A673 (cell line): ENCODE data around the gene CUX1. TPM values are rescaled to one million over a fixed set of nuclear protein-coding genes. Genes with fewer than 3 reads are reported as not detected.
A peak's percentile ranks its signal among the peaks of the same experiment; 100 is the strongest.

Experiments used
- BruUV-seq: library from RNA; stranded (reverse); fragments of 400-500 nt; replicated peaks from 2 replicates; lab custom pipeline; 2021; lab: Mats Ljungman, UMichigan
- CTCF ChIA-PET: fragments of 300-600 bp; sonication (Branson Sonifier 250); formaldehyde crosslinking; loops from one replicate; lab custom pipeline; 2022; ENCODE audit warnings: antibody characterized with exemption; lab: Charles Lee
- POLR2A ChIA-PET: fragments of 300-600 bp; sonication (Branson Sonifier 250); formaldehyde crosslinking; loops from one replicate; lab custom pipeline; 2022; ENCODE audit warnings: antibody characterized with exemption; ENCODE audit not compliant: low non-redundant PET; lab: Charles Lee
- DNase-seq: peaks from one replicate; pipeline ENCODE4 v3.0.0-alpha.2; 2015; ENCODE audit warnings: low spot score
- H3K27ac ChIP-seq: fragments of 200-600 bp; sonication (generic); 2 replicates; pipeline ENCODE4 v1.5.1; 2016; ENCODE audit warnings: mixed run types, low read depth, mild to moderate bottlenecking, mixed read lengths, antibody characterized with exemption, low read length; ENCODE audit not compliant: poor library complexity, severe bottlenecking
- H3K27me3 ChIP-seq: fragments of 200-600 bp; sonication (generic); replicated peaks from 2 replicates; pipeline ENCODE4 v1.6.1; 2017; ENCODE audit warnings: mixed run types, low read depth, mild to moderate bottlenecking, mixed read lengths, antibody characterized with exemption, low read length; ENCODE audit not compliant: insufficient read depth, poor library complexity
- H3K36me3 ChIP-seq: fragments of 200-600 bp; sonication (generic); 2 replicates; pipeline ENCODE4 v1.6.1; 2016; ENCODE audit warnings: mixed run types, mild to moderate bottlenecking, mixed read lengths, antibody characterized with exemption, low read length; ENCODE audit not compliant: insufficient read depth, poor library complexity, severe bottlenecking
- H3K4me1 ChIP-seq: fragments of 200-600 bp; sonication (generic); 2 replicates; pipeline ENCODE4 v1.6.1; 2017; ENCODE audit warnings: mixed run types, mild to moderate bottlenecking, mixed read lengths, antibody characterized with exemption, low read length; ENCODE audit not compliant: insufficient read depth, poor library complexity, severe bottlenecking
- H3K4me3 ChIP-seq: fragments of 200-600 bp; sonication (generic); 2 replicates; pipeline ENCODE4 v1.5.1; 2016; ENCODE audit warnings: low read depth, mixed run types, mild to moderate bottlenecking, mixed read lengths, low read length; ENCODE audit not compliant: poor library complexity, severe bottlenecking
- H3K9me3 ChIP-seq: fragments of 200-600 bp; sonication (generic); 2 replicates; pipeline ENCODE4 v1.6.1; 2016; ENCODE audit warnings: mixed run types, low read depth, mild to moderate bottlenecking, mixed read lengths, antibody characterized with exemption, low read length; ENCODE audit not compliant: poor library complexity, severe bottlenecking
- CTCF ChIP-seq: fragments of 300-800, 200-600 bp; sonication (generic); conservative IDR thresholded peaks from 2 replicates; pipeline ENCODE4 v1.5.1; 2017; ENCODE audit warnings: low read depth, mild to moderate bottlenecking, antibody characterized with exemption, low read length, moderate library complexity, mixed read lengths
- EZH2 ChIP-seq: fragments of 200-600 bp; sonication (generic); IDR thresholded peaks from 2 replicates; pipeline ENCODE4 v1.6.1; 2017; ENCODE audit warnings: borderline replicate concordance, low read depth, mild to moderate bottlenecking, mixed read lengths, antibody characterized with exemption, low read length; ENCODE audit not compliant: poor library complexity, severe bottlenecking
- intact Hi-C: fragments of 100-400 bp; cut with micrococcal nuclease; formaldehyde crosslinking; loops from one replicate; pipeline ENCODE4 v1.10.0; 2022; ENCODE audit not compliant: unreplicated experiment
- total RNA-seq: library from RNA; stranded (reverse); gene quantifications from 2 replicates; pipeline ENCODE4 v1.2.3, GENCODE V29; 2021

Gene CUX1
- total RNA-seq, 1 experiment from 2014 or later: 49.4 TPM

GRCh38 chr7:102120666-102121195 lies 303.3 kb downstream of the CUX1 start:
- no TSS peak for BruUV-seq
- Histone ChIP-seq H3K36me3 (no peaks in the 10 kb centered on the region), H3K27ac (no peak overlapping the region), H3K4me1 (peaks cover 47% of the 10 kb centered on the region), H3K9me3 (no peaks in the 10 kb centered on the region), H3K4me3 (no peak overlapping the region), H3K27me3 (no peaks in the 10 kb centered on the region)
- intact Hi-C loops: no loop called here
- ChIA-PET POLR2A (no interaction called here), CTCF (no interaction called here)
- TF ChIP-seq EZH2 (no peak), CTCF (no peak)
- DNase-seq: no peak

- BruUV-seq: no TSS peak
- H3K9me3 ChIP-seq: no peaks in the 10 kb centered on the region
- intact Hi-C loops: no loop called here
- ChIA-PET CTCF (no interaction called here), POLR2A (no interaction called here)
- peak overlapping the region; percentile 80 for H3K27ac ChIP-seq
- H3K27me3 ChIP-seq: no peaks in the 10 kb centered on the region
- TF ChIP-seq CTCF: no peak
- no peak for TF ChIP-seq EZH2
- peak; percentile 84 for DNase-seq
- peak overlapping the region; percentile 10 for H3K4me3 ChIP-seq
- no peaks in the 10 kb centered on the region for H3K36me3 ChIP-seq
- peaks cover 47% of the 10 kb centered on the region for H3K4me1 ChIP-seq
Observed at GRCh38 chr7:102122026-102122425, 304.6 kb downstream of the CUX1 start.

GRCh38 chr7:102125127-102125596 lies 307.7 kb downstream of the CUX1 start:
- no TSS peak for BruUV-seq

More at GRCh38 chr7:102125127-102125596, 307.7 kb downstream of the CUX1 start:
- ChIA-PET CTCF (no interaction called here), POLR2A (no interaction called here)
- no peak overlapping the region for H3K4me3 ChIP-seq
- H3K27ac ChIP-seq: no peak overlapping the region
- no peak for DNase-seq
- TF ChIP-seq CTCF: no peak
- no peak for TF ChIP-seq EZH2
- H3K9me3 ChIP-seq: no peaks in the 10 kb centered on the region
- H3K27me3 ChIP-seq: no peaks in the 10 kb centered on the region
- H3K36me3 ChIP-seq: no peaks in the 10 kb centered on the region
- intact Hi-C loops: no loop called here
- peaks cover 44% of the 10 kb centered on the region for H3K4me1 ChIP-seq
